HEK293 (cell line): ENCODE measurements around the gene CADM1.
A peak's percentile ranks its signal among the peaks of the same experiment; 100 is the strongest.

Source experiments
- CTCF ChIA-PET: fragments of 350-600 bp; formaldehyde crosslinking; extraction: SDS; loops from one replicate; lab custom pipeline; 2021; ENCODE audit warnings: antibody characterized with exemption; lab: Yijun Ruan, JAX
- POLR2A ChIA-PET: fragments of 300-600 bp; formaldehyde crosslinking; extraction: SDS; loops from one replicate; lab custom pipeline; 2020; ENCODE audit warnings: antibody characterized with exemption, inconsistent platforms; lab: Yijun Ruan, JAX
- H3K27ac ChIP-seq: fragments of 200-500 bp; sonication (Bioruptor generic); 2 replicates; pipeline ENCODE4 v1.5.1; 2014; ENCODE audit warnings: low read depth, low read length, control low read depth, inconsistent platforms; ENCODE audit errors: extremely low read depth
- H3K36me3 ChIP-seq, 2 experiments: fragments of 200-500 bp in 1 of 2; sonication (Bioruptor generic) in 1 of 2; 1 replicate in 1 of 2; 2 replicates in 1 of 2; pipeline ENCODE4 v1.5.1; 2014 to 2017; ENCODE audit warnings: inconsistent platforms in 2 of 2, low read length in 2 of 2; ENCODE audit not compliant: control insufficient read depth in 2 of 2, insufficient read depth in 1 of 2
- H3K4me1 ChIP-seq: fragments of 200-500 bp; sonication (Bioruptor generic); 2 replicates; pipeline ENCODE4 v1.5.1; 2014; ENCODE audit warnings: mild to moderate bottlenecking, low read length, inconsistent platforms; ENCODE audit not compliant: control insufficient read depth, insufficient read depth
- H3K4me3 ChIP-seq: 2 replicates; pipeline ENCODE4 v1.5.1; 2011; ENCODE audit warnings: low read depth, mild to moderate bottlenecking, control low read depth, low read length, moderate library complexity
- H3K9me3 ChIP-seq: fragments of 200-500 bp; sonication (Bioruptor generic); 2 replicates; pipeline ENCODE4 v1.5.1; 2014; ENCODE audit warnings: low read depth, low read length, inconsistent platforms; ENCODE audit not compliant: control insufficient read depth, insufficient read depth
- AEBP2 ChIP-seq: fragments of 450-650 bp; formaldehyde crosslinking; IDR thresholded peaks from 2 replicates; pipeline ENCODE4 v1.5.1; 2016; ENCODE audit warnings: missing biosample characterization, missing genetic modification characterization, borderline replicate concordance
- FEZF1 ChIP-seq: fragments of 450-650 bp; formaldehyde crosslinking; IDR thresholded peaks from 2 replicates; pipeline ENCODE4 v1.5.1; 2016; ENCODE audit warnings: missing biosample characterization, missing genetic modification characterization
- GLI4 ChIP-seq: fragments of 450-650 bp; formaldehyde crosslinking; IDR thresholded peaks from 2 replicates; pipeline ENCODE4 v1.5.1; 2016; ENCODE audit warnings: missing biosample characterization, missing genetic modification characterization
- GLIS1 ChIP-seq: fragments of 450-650 bp; formaldehyde crosslinking; IDR thresholded peaks from 2 replicates; pipeline ENCODE4 v1.5.1; 2016; ENCODE audit warnings: missing biosample characterization, missing genetic modification characterization
- IKZF3 ChIP-seq: fragments of 450-650 bp; IDR thresholded peaks from 2 replicates; pipeline ENCODE4 v1.5.0; 2018; ENCODE audit warnings: missing biosample characterization, mild to moderate bottlenecking, missing genetic modification characterization, moderate library complexity
- KLF16 ChIP-seq: fragments of 450-650 bp; formaldehyde crosslinking; IDR thresholded peaks from 2 replicates; pipeline ENCODE4 v1.5.1; 2017; ENCODE audit warnings: missing biosample characterization, missing genetic modification characterization
- KLF9 ChIP-seq: fragments of 450-650 bp; formaldehyde crosslinking; IDR thresholded peaks from 2 replicates; pipeline ENCODE4 v1.5.1; 2016; ENCODE audit warnings: missing biosample characterization, missing genetic modification characterization, low read depth
- MEIS1 ChIP-seq: sonication (generic); formaldehyde crosslinking; IDR thresholded peaks from 2 replicates; pipeline ENCODE4 v1.8.1; 2022; ENCODE audit warnings: missing genetic modification reagents, mild to moderate bottlenecking, borderline replicate concordance
- MYNN ChIP-seq: fragments of 450-650 bp; formaldehyde crosslinking; IDR thresholded peaks from 2 replicates; pipeline ENCODE4 v1.5.1; 2016; ENCODE audit warnings: missing biosample characterization, missing genetic modification characterization, borderline replicate concordance
- MZF1 ChIP-seq: fragments of 450-650 bp; formaldehyde crosslinking; IDR thresholded peaks from 2 replicates; pipeline ENCODE4 v1.5.1; 2017; ENCODE audit warnings: missing biosample characterization, missing genetic modification characterization, borderline replicate concordance
- RBAK ChIP-seq: fragments of 450-650 bp; formaldehyde crosslinking; IDR thresholded peaks from 2 replicates; pipeline ENCODE4 v1.5.1; 2016; ENCODE audit warnings: missing biosample characterization, missing genetic modification characterization
- REPIN1 ChIP-seq: fragments of 450-650 bp; formaldehyde crosslinking; IDR thresholded peaks from 2 replicates; pipeline ENCODE4 v1.5.1; 2017; ENCODE audit warnings: missing biosample characterization, missing genetic modification characterization, low read depth
- SCRT2 ChIP-seq: fragments of 450-650 bp; formaldehyde crosslinking; IDR thresholded peaks from 2 replicates; pipeline ENCODE4 v1.5.1; 2016; ENCODE audit warnings: missing biosample characterization, missing genetic modification characterization
- SP2 ChIP-seq: fragments of 450-650 bp; formaldehyde crosslinking; IDR thresholded peaks from 2 replicates; pipeline ENCODE4 v1.5.1; 2016; ENCODE audit warnings: missing biosample characterization, missing genetic modification characterization
- SP7 ChIP-seq: fragments of 450-650 bp; formaldehyde crosslinking; IDR thresholded peaks from 2 replicates; pipeline ENCODE4 v1.5.1; 2016; ENCODE audit warnings: missing biosample characterization, missing genetic modification characterization
- TCF7L2 ChIP-seq: IDR thresholded peaks from 2 replicates; pipeline ENCODE4 v1.6.1; 2011; ENCODE audit warnings: low read depth, mild to moderate bottlenecking, inconsistent platforms, low read length, moderate library complexity, borderline replicate concordance
- TRIM28 ChIP-seq: IDR thresholded peaks from 2 replicates; pipeline ENCODE4 v1.6.1; 2011; ENCODE audit warnings: low read length, control low read depth, borderline replicate concordance
- YY1 ChIP-seq: fragments of 450-650 bp; formaldehyde crosslinking; IDR thresholded peaks from 2 replicates; pipeline ENCODE4 v1.5.1; 2018; ENCODE audit warnings: missing biosample characterization, missing genetic modification characterization
- ZBTB1 ChIP-seq: fragments of 450-650 bp; formaldehyde crosslinking; IDR thresholded peaks from 2 replicates; pipeline ENCODE4 v1.5.1; 2016; ENCODE audit warnings: missing biosample characterization, missing genetic modification characterization
- ZIC2 ChIP-seq: fragments of 450-650 bp; formaldehyde crosslinking; IDR thresholded peaks from 2 replicates; pipeline ENCODE4 v1.5.1; 2016; ENCODE audit warnings: missing biosample characterization, missing genetic modification characterization
- ZNF114 ChIP-seq: fragments of 450-650 bp; formaldehyde crosslinking; IDR thresholded peaks from 2 replicates; pipeline ENCODE4 v1.5.0; 2017; ENCODE audit warnings: missing biosample characterization, missing genetic modification characterization
- ZNF2 ChIP-seq: fragments of 450-650 bp; formaldehyde crosslinking; IDR thresholded peaks from 2 replicates; pipeline ENCODE4 v1.5.1; 2016; ENCODE audit warnings: missing biosample characterization, missing genetic modification characterization
- ZNF202 ChIP-seq: fragments of 450-650 bp; formaldehyde crosslinking; IDR thresholded peaks from 2 replicates; pipeline ENCODE4 v1.5.1; 2016; ENCODE audit warnings: missing biosample characterization, missing genetic modification characterization, borderline replicate concordance
- ZNF335 ChIP-seq: fragments of 450-650 bp; formaldehyde crosslinking; conservative IDR thresholded peaks from 2 replicates; pipeline ENCODE4 v1.5.1; 2016; ENCODE audit warnings: missing biosample characterization, missing genetic modification characterization
- ZNF354C ChIP-seq: fragments of 450-650 bp; formaldehyde crosslinking; IDR thresholded peaks from 2 replicates; pipeline ENCODE4 v1.5.1; 2016; ENCODE audit warnings: missing biosample characterization, missing genetic modification characterization, low read depth, borderline replicate concordance
- ZNF394 ChIP-seq: fragments of 450-650 bp; formaldehyde crosslinking; IDR thresholded peaks from 2 replicates; pipeline ENCODE4 v1.5.1; 2016; ENCODE audit warnings: missing biosample characterization, missing genetic modification characterization, mild to moderate bottlenecking, moderate library complexity, borderline replicate concordance
- ZNF544 ChIP-seq: fragments of 450-650 bp; formaldehyde crosslinking; IDR thresholded peaks from 2 replicates; pipeline ENCODE4 v1.5.0; 2017; ENCODE audit warnings: missing biosample characterization, missing genetic modification characterization
- ZNF560 ChIP-seq: fragments of 450-650 bp; formaldehyde crosslinking; IDR thresholded peaks from 2 replicates; pipeline ENCODE4 v1.5.1; 2017; ENCODE audit warnings: missing biosample characterization, missing genetic modification characterization, borderline replicate concordance
- ZNF596 ChIP-seq: fragments of 450-650 bp; IDR thresholded peaks from 2 replicates; pipeline ENCODE4 v1.5.0; 2018; ENCODE audit warnings: missing biosample characterization, mild to moderate bottlenecking, missing genetic modification characterization, moderate library complexity
- ZNF600 ChIP-seq: fragments of 450-650 bp; formaldehyde crosslinking; IDR thresholded peaks from 2 replicates; pipeline ENCODE4 v1.5.1; 2016; ENCODE audit warnings: missing biosample characterization, missing genetic modification characterization
- ZNF660 ChIP-seq: fragments of 450-650 bp; IDR thresholded peaks from 2 replicates; pipeline ENCODE4 v1.5.1; 2018; ENCODE audit warnings: missing biosample characterization, mild to moderate bottlenecking, missing genetic modification characterization

The CADM1 gene

GRCh38 chr11:115168686-115169085 lies 335.5 kb downstream of the CADM1 start:
- peaks cover 5% of the 10 kb centered on the region; the same call in 1 of the 2 replicates for H3K4me1 ChIP-seq
- TF ChIP-seq SCRT2 (tag by site-specific recombination): no peak
- peak; percentile 63 for TF ChIP-seq GLIS1 (tag by site-specific recombination)
- TF ChIP-seq IKZF3: no peak
- TF ChIP-seq MEIS1: no peak
- no peak for TF ChIP-seq TCF7L2
- no peak overlapping the region for H3K27ac ChIP-seq
- ChIA-PET CTCF (interaction anchor here (0.7 to 1.9 kb wide), 3 partner anchors 26 to 432 kb away, joined by 3 to 6 read pairs (median 4); no protein-coding TSS in a partner anchor), POLR2A (no interaction called here)
- H3K36me3 ChIP-seq: no peaks in the 10 kb centered on the region
- no peaks in the 10 kb centered on the region for H3K9me3 ChIP-seq
- no peak overlapping the region for H3K4me3 ChIP-seq

GRCh38 chr11:115168229-115168671 lies 336.0 kb downstream of the CADM1 start:
- H3K27ac ChIP-seq: no peak overlapping the region
- no peaks in the 10 kb centered on the region for H3K9me3 ChIP-seq
- ChIA-PET POLR2A (no interaction called here), CTCF (interaction anchor here (0.7 to 1.4 kb wide), 2 partner anchors 394 to 433 kb away, joined by 3 to 4 read pairs; no protein-coding TSS in a partner anchor)
- TF ChIP-seq FEZF1 (tag by site-specific recombination) (peak; percentile 78), SCRT2 (tag by site-specific recombination) (0 out of 2 replicates have a peak, but pooled peaks have one; percentile 11), TRIM28 (no peak), ZNF660 (tag by site-specific recombination) (no peak), ZIC2 (peak; percentile 47; the same call in 1 of the 2 replicates), ZNF354C (no peak), RBAK (no peak), ZNF335 (no peak), ZNF560 (tag by site-specific recombination) (no peak)
- peaks cover 5% of the 10 kb centered on the region; the same call in 1 of the 2 replicates for H3K4me1 ChIP-seq
- H3K36me3 ChIP-seq: no peaks in the 10 kb centered on the region
- no peak overlapping the region for H3K4me3 ChIP-seq

- H3K4me1 ChIP-seq: peaks cover 5% of the 10 kb centered on the region; the same call in 1 of the 2 replicates
- no peak for TF ChIP-seq ZBTB1 (tag by site-specific recombination)
- TF ChIP-seq ZNF394 (tag by site-specific recombination): no peak
- no peak for TF ChIP-seq YY1 (tag by site-specific recombination)
- TF ChIP-seq ZNF202: no peak
- TF ChIP-seq ZNF2 (tag by site-specific recombination): no peak
- no peak for TF ChIP-seq ZNF354C
- no peak for TF ChIP-seq GLI4
- no peak for TF ChIP-seq ZNF560 (tag by site-specific recombination)
- no peak for TF ChIP-seq ZNF544 (tag by site-specific recombination)
- TF ChIP-seq KLF16: no peak
- no peak for TF ChIP-seq ZNF596 (tag by site-specific recombination)
- TF ChIP-seq AEBP2 (tag by site-specific recombination): no peak
- no peak for TF ChIP-seq KLF9 (tag by site-specific recombination)
- no peak for TF ChIP-seq MYNN (tag by site-specific recombination)
- no peak for TF ChIP-seq SP7 (tag by site-specific recombination)
- no peak for TF ChIP-seq MZF1 (tag by site-specific recombination)
- no peak for TF ChIP-seq ZNF600 (tag by site-specific recombination)
- TF ChIP-seq ZNF114 (tag by site-specific recombination): no peak
- no peak for TF ChIP-seq SP2 (tag by site-specific recombination)
- TF ChIP-seq REPIN1 (tag by site-specific recombination): no peak
- TF ChIP-seq, all 188 proteins: peak for 0
- H3K27ac ChIP-seq: no peak overlapping the region
- H3K36me3 ChIP-seq: no peaks in the 10 kb centered on the region
- ChIA-PET POLR2A (no interaction called here), CTCF (no interaction called here)
- H3K9me3 ChIP-seq: no peaks in the 10 kb centered on the region
- no peak overlapping the region for H3K4me3 ChIP-seq
Measured at GRCh38 chr11:115167456-115167855, 336.8 kb downstream of the CADM1 start.
